MCF 10A (cell line): Measurements from ENCODE around the gene ATG9B. TPM values are rescaled to one million over a fixed set of nuclear protein-coding genes. Genes with fewer than 3 reads are reported as not detected.
A peak's percentile ranks its signal among the peaks of the same experiment; 100 is the strongest.
"Not testable (repeated sequence)": the region's sequence is repeated elsewhere in the genome, so short reads cannot be mapped to it uniquely, and the experiment has no call there.

ENCODE experiments used
- BruUV-seq: library from RNA; stranded (reverse); fragments of 400-500 nt; replicated peaks from 2 replicates; lab custom pipeline; 2021; lab: Mats Ljungman, UMichigan
- CTCF ChIA-PET: fragments of 300-600 bp; sonication (Branson Sonifier 250); formaldehyde crosslinking; extraction: SDS; loops from one replicate; lab custom pipeline; 2021; ENCODE audit warnings: antibody characterized with exemption, inconsistent platforms; lab: Yijun Ruan, JAX
- POLR2A ChIA-PET: fragments of 300-600, 350-650 bp; sonication (Branson Sonifier 250); formaldehyde crosslinking; extraction: SDS; loops from one replicate; lab custom pipeline; 2020; ENCODE audit warnings: antibody characterized with exemption, inconsistent platforms; lab: Yijun Ruan, JAX
- DNase-seq: peaks from one replicate; pipeline ENCODE4 v3.0.0-alpha.2; 2018; ENCODE audit not compliant: unreplicated experiment
- H3K27ac Mint-ChIP-seq: one replicate; pipeline ENCODE4 v1.8.0; 2022; ENCODE audit warnings: mild to moderate bottlenecking, low read depth, mixed read lengths; ENCODE audit not compliant: unreplicated experiment
- H3K27me3 Mint-ChIP-seq: one replicate; pipeline ENCODE4 v1.8.0; 2022; ENCODE audit warnings: mixed read lengths; ENCODE audit not compliant: insufficient read depth, unreplicated experiment
- H3K36me3 Mint-ChIP-seq: one replicate; pipeline ENCODE4 v1.8.0; 2022; ENCODE audit warnings: mild to moderate bottlenecking, moderate library complexity, mixed read lengths; ENCODE audit not compliant: insufficient read depth, unreplicated experiment
- H3K4me1 Mint-ChIP-seq: one replicate; pipeline ENCODE4 v1.8.0; 2022; ENCODE audit warnings: mixed read lengths; ENCODE audit not compliant: insufficient read depth, unreplicated experiment
- H3K4me3 Mint-ChIP-seq: one replicate; pipeline ENCODE4 v1.8.0; 2022; ENCODE audit warnings: mild to moderate bottlenecking, moderate library complexity, mixed read lengths; ENCODE audit not compliant: unreplicated experiment
- H3K9me3 Mint-ChIP-seq: one replicate; pipeline ENCODE4 v1.8.0; 2022; ENCODE audit warnings: mixed read lengths; ENCODE audit not compliant: unreplicated experiment
- CTCF ChIP-seq: fragments of 200-600 bp; IDR thresholded peaks from one replicate; pipeline ENCODE4 v1.8.0; 2022; ENCODE audit warnings: antibody characterized with exemption, mild to moderate bottlenecking; ENCODE audit not compliant: unreplicated experiment
- intact Hi-C: fragments of 100-400 bp; cut with micrococcal nuclease; formaldehyde crosslinking; loops from 2 replicates; pipeline ENCODE4 v1.14.1; 2022
- total RNA-seq: library from RNA; stranded (reverse); gene quantifications from 2 replicates; pipeline ENCODE4 v1.2.3, GENCODE V29; 2022

Gene ATG9B
- total RNA-seq, 1 experiment from 2014 or later: 0.12 TPM

GRCh38 chr7:151028131-151028947 is 4.0 kb upstream of the ATG9B start, which contains the start of gene ABCB8:
Gene ABCB8 (plus strand): TSS chr7:151028450. CDS start chr7:151028516, 66 bp downstream.
- Mint-ChIP-seq H3K36me3 (peaks cover 18% of the 10 kb centered on the region), H3K9me3 (no peaks in the 10 kb centered on the region), H3K27ac (peak within 1 kb of the TSS; percentile 100), H3K4me3 (peak within 1 kb of the TSS; percentile 97), H3K4me1 (peaks cover 29% of the 10 kb centered on the region), H3K27me3 (no peaks in the 10 kb centered on the region)
- ChIA-PET POLR2A (interaction anchor here (0.6 to 2.6 kb wide), 19 partner anchors 9 to 1833 kb away, joined by 3 to 42 read pairs (median 4); partner anchors contain the start of genes AGAP3, ASIC3, CDK5 and FASTK), CTCF (interaction anchor here (0.6 to 2.7 kb wide), 19 partner anchors 10 to 1345 kb away, joined by 3 to 12 read pairs (median 3); no protein-coding TSS in a partner anchor)
- peak; percentile 37 for TF ChIP-seq CTCF
- BruUV-seq: TSS peak; percentile 78
- intact Hi-C loops: loop anchor here (1.0 to 2.0 kb wide), 4 partner anchors 30 to 83 kb away; partner anchors contain the start of gene FASTK
- peak; percentile 99 for DNase-seq

GRCh38 chr7:151027728-151028130 is 3.4 kb upstream of the ATG9B start:
- BruUV-seq: TSS peak; percentile 96
- H3K4me3 Mint-ChIP-seq: peak overlapping the region; percentile 97
- peaks cover 29% of the 10 kb centered on the region for H3K4me1 Mint-ChIP-seq
- H3K27ac Mint-ChIP-seq: peak overlapping the region; percentile 100
- not testable (repeated sequence) for DNase-seq, H3K9me3 Mint-ChIP-seq, H3K27me3 Mint-ChIP-seq
- H3K36me3 Mint-ChIP-seq: peaks cover 18% of the 10 kb centered on the region
- intact Hi-C loops: loop anchor here (1.0 to 2.0 kb wide), 4 partner anchors 31 to 84 kb away; partner anchors contain the start of gene FASTK
- ChIA-PET CTCF (interaction anchor here (0.6 to 1.3 kb wide), 14 partner anchors 9 to 1345 kb away, joined by 3 to 9 read pairs (median 3); no protein-coding TSS in a partner anchor), POLR2A (interaction anchor here (0.6 to 2.6 kb wide), 16 partner anchors 9 to 1833 kb away, joined by 3 to 42 read pairs (median 5); partner anchors contain the start of genes AGAP3, ASIC3, CDK5 and FASTK)

GRCh38 chr7:151026771-151027727 is 2.8 kb upstream of the ATG9B start:
- Mint-ChIP-seq H3K27ac (peak overlapping the region; percentile 100), H3K36me3 (peaks cover 15% of the 10 kb centered on the region), H3K4me3 (peak overlapping the region; percentile 97), H3K4me1 (peaks cover 29% of the 10 kb centered on the region)
- H3K27me3 Mint-ChIP-seq, DNase-seq, H3K9me3 Mint-ChIP-seq, BruUV-seq, intact Hi-C loops: not testable (repeated sequence)
- ChIA-PET POLR2A (interaction anchor here (0.6 to 2.6 kb wide), 8 partner anchors 12 to 101 kb away, joined by 3 to 42 read pairs (median 12); partner anchors contain the start of genes CDK5, FASTK and SLC4A2), CTCF (interaction anchor here (0.6 to 1.3 kb wide), 8 partner anchors 9 to 255 kb away, joined by 3 to 9 read pairs (median 3); no protein-coding TSS in a partner anchor)

- peaks cover 29% of the 10 kb centered on the region for H3K4me1 Mint-ChIP-seq
- no peak overlapping the region for H3K4me3 Mint-ChIP-seq
- DNase-seq: peak; percentile 38
- H3K27me3 Mint-ChIP-seq: no peaks in the 10 kb centered on the region
- peaks cover 6% of the 10 kb centered on the region for H3K36me3 Mint-ChIP-seq
- no TSS peak for BruUV-seq
- H3K9me3 Mint-ChIP-seq: no peaks in the 10 kb centered on the region
- no peak for TF ChIP-seq CTCF
- ChIA-PET CTCF (interaction anchor here (0.8 to 1.3 kb wide), 4 partner anchors 8 to 127 kb away, joined by 3 to 9 read pairs (median 4); no protein-coding TSS in a partner anchor), POLR2A (interaction anchor here (0.7 to 1.2 kb wide), 3 partner anchors 51 to 547 kb away, joined by 3 to 4 read pairs (median 3); no protein-coding TSS in a partner anchor)
- intact Hi-C loops: no loop called here
- no peak overlapping the region for H3K27ac Mint-ChIP-seq
Observed at GRCh38 chr7:151025924-151026671, 1.8 kb upstream of the ATG9B start.
